ENCODE measurements around the gene TRMT61A.
"Not testable (repeated sequence)": the region's sequence is repeated elsewhere in the genome, so short reads cannot be mapped to it uniquely, and the experiment has no call there.

The TRMT61A gene

GRCh38 chr14:103523575-103523954, 5.4 kb upstream of the TRMT61A start:
- no peak for DNase-seq

- DNase-seq: no peak
These were observed 4.7 kb upstream of the TRMT61A start for GRCh38 chr14:103524002-103524935.

- not testable (repeated sequence) for DNase-seq
These were observed 3.4 kb upstream of the TRMT61A start for GRCh38 chr14:103525430-103526246.

- DNase-seq: no peak
These were observed 2.6 kb upstream of the TRMT61A start for GRCh38 chr14:103526247-103526913.

GRCh38 chr14:103526914-103527248, 2.1 kb upstream of the TRMT61A start:
- no peak for DNase-seq

GRCh38 chr14:103527408-103528145, 1.4 kb upstream of the TRMT61A start:
- DNase-seq: no peak

GRCh38 chr14:103528146-103528586, 830 bp upstream of the TRMT61A start:
- DNase-seq: no peak

GRCh38 chr14:103529383-103530365, 678 bp downstream of the TRMT61A start:
- DNase-seq: peak; percentile 23

- DNase-seq: peak; percentile 31
These were observed 1.4 kb downstream of the TRMT61A start for GRCh38 chr14:103530390-103530789.

GRCh38 chr14:103530831-103531230, 1.8 kb downstream of the TRMT61A start:
- DNase-seq: no peak

GRCh38 chr14:103531421-103532215, 2.6 kb downstream of the TRMT61A start:
- DNase-seq: no peak

GRCh38 chr14:103532216-103533136, 3.5 kb downstream of the TRMT61A start:
- no peak for DNase-seq

- DNase-seq: no peak
These were observed 4.4 kb downstream of the TRMT61A start for GRCh38 chr14:103533137-103533998.

- no peak for DNase-seq
These were observed 5.1 kb downstream of the TRMT61A start for GRCh38 chr14:103533999-103534575.

- no peak for DNase-seq
These were observed 5.6 kb downstream of the TRMT61A start for GRCh38 chr14:103534576-103535061.

- no peak for DNase-seq
These were observed 6.3 kb downstream of the TRMT61A start for GRCh38 chr14:103535081-103535890.
